ENCODE data around the gene SLC2A11. TPM values are rescaled to one million over a fixed set of nuclear protein-coding genes. Genes with fewer than 3 reads are reported as not detected.

SLC2A11 gene
- total RNA-seq, 1 experiment from 2014 or later, result 3.0 TPM

GRCh38 chr22:23826510-23827350 is 30.9 kb upstream of the SLC2A11 start:
- H3K27ac ChIP-seq, result peak overlapping the region; percentile 24; the same call in 1 of the 2 replicates
- no peaks in the 10 kb centered on the region for H3K27me3 ChIP-seq (replicated peaks)
- peak; percentile 39 to 55 for DNase-seq (ENCODE audit: low read depth in 1 of 2, low spot score in 2 of 2)
- peaks cover 40% of the 10 kb centered on the region for H3K4me1 ChIP-seq (replicated peaks)
- no peaks in the 10 kb centered on the region for H3K9me3 ChIP-seq (replicated peaks)
- H3K36me3 ChIP-seq, result peaks cover 86% of the 10 kb centered on the region
- no peak overlapping the region for H3K4me3 ChIP-seq

GRCh38 chr22:23827351-23827995 is 30.2 kb upstream of the SLC2A11 start:
- peaks cover 86% of the 10 kb centered on the region for H3K36me3 ChIP-seq
- no peak for DNase-seq (ENCODE audit: low read depth in 1 of 2, low spot score in 2 of 2)
- no peaks in the 10 kb centered on the region for H3K27me3 ChIP-seq (replicated peaks)
- no peaks in the 10 kb centered on the region for H3K9me3 ChIP-seq (replicated peaks)
- H3K27ac ChIP-seq, result no peak overlapping the region; the same call in 1 of the 2 replicates
- peaks cover 40% of the 10 kb centered on the region for H3K4me1 ChIP-seq (replicated peaks)
- no peak overlapping the region for H3K4me3 ChIP-seq

- Histone ChIP-seq H3K9me3 (replicated peaks) (no peaks in the 10 kb centered on the region), H3K27me3 (replicated peaks) (no peaks in the 10 kb centered on the region), H3K4me3 (no peak overlapping the region), H3K4me1 (replicated peaks) (peaks cover 40% of the 10 kb centered on the region), H3K27ac (no peak overlapping the region), H3K36me3 (peaks cover 88% of the 10 kb centered on the region)
- DNase-seq (ENCODE audit: low read depth in 1 of 2, low spot score in 2 of 2), result no peak
These were observed 28.6 kb upstream of the SLC2A11 start for GRCh38 chr22:23828800-23829680.

GRCh38 chr22:23829845-23830372 is 27.8 kb upstream of the SLC2A11 start:
- peak; percentile 56 to 65 for DNase-seq (ENCODE audit: low read depth in 1 of 2, low spot score in 2 of 2)
- H3K36me3 ChIP-seq, result peaks cover 85% of the 10 kb centered on the region
- no peak overlapping the region for H3K4me3 ChIP-seq
- no peaks in the 10 kb centered on the region for H3K9me3 ChIP-seq (replicated peaks)
- H3K27me3 ChIP-seq (replicated peaks), result no peaks in the 10 kb centered on the region
- H3K4me1 ChIP-seq (replicated peaks), result peaks cover 40% of the 10 kb centered on the region
- no peak overlapping the region for H3K27ac ChIP-seq

GRCh38 chr22:23831261-23831660 is 26.4 kb upstream of the SLC2A11 start:
- no peak for DNase-seq (ENCODE audit: low read depth in 1 of 2, low spot score in 2 of 2)
- peaks cover 85% of the 10 kb centered on the region for H3K36me3 ChIP-seq
- H3K27me3 ChIP-seq (replicated peaks), result no peaks in the 10 kb centered on the region
- no peak overlapping the region for H3K27ac ChIP-seq
- H3K9me3 ChIP-seq (replicated peaks), result no peaks in the 10 kb centered on the region
- H3K4me3 ChIP-seq, result no peak overlapping the region
- peaks cover 31% of the 10 kb centered on the region for H3K4me1 ChIP-seq (replicated peaks)

GRCh38 chr22:23831781-23832180 is 25.9 kb upstream of the SLC2A11 start:
- Histone ChIP-seq H3K9me3 (replicated peaks) (no peaks in the 10 kb centered on the region), H3K4me3 (no peak overlapping the region), H3K27me3 (replicated peaks) (no peaks in the 10 kb centered on the region), H3K27ac (no peak overlapping the region), H3K4me1 (replicated peaks) (peaks cover 25% of the 10 kb centered on the region), H3K36me3 (peaks cover 85% of the 10 kb centered on the region)
- DNase-seq (ENCODE audit: low read depth in 1 of 2, low spot score in 2 of 2), result no peak

- no peak overlapping the region for H3K4me3 ChIP-seq
- peaks cover 84% of the 10 kb centered on the region for H3K36me3 ChIP-seq
- H3K27ac ChIP-seq, result no peak overlapping the region
- no peaks in the 10 kb centered on the region for H3K27me3 ChIP-seq (replicated peaks)
- H3K9me3 ChIP-seq (replicated peaks), result no peaks in the 10 kb centered on the region
- peaks cover 19% of the 10 kb centered on the region for H3K4me1 ChIP-seq (replicated peaks)
- no peak for DNase-seq (ENCODE audit: low read depth in 1 of 2, low spot score in 2 of 2)
These were observed 25.3 kb upstream of the SLC2A11 start for GRCh38 chr22:23832226-23833016.

GRCh38 chr22:23833017-23833751 is 24.5 kb upstream of the SLC2A11 start:
- no peaks in the 10 kb centered on the region for H3K27me3 ChIP-seq (replicated peaks)
- H3K4me3 ChIP-seq, result no peak overlapping the region
- H3K27ac ChIP-seq, result no peak overlapping the region
- no peaks in the 10 kb centered on the region for H3K9me3 ChIP-seq (replicated peaks)
- peaks cover 19% of the 10 kb centered on the region for H3K4me1 ChIP-seq (replicated peaks)
- DNase-seq (ENCODE audit: low read depth in 1 of 2, low spot score in 2 of 2), result no peak
- peaks cover 84% of the 10 kb centered on the region for H3K36me3 ChIP-seq

- H3K36me3 ChIP-seq, result peaks cover 78% of the 10 kb centered on the region
- DNase-seq (ENCODE audit: low read depth in 1 of 2, low spot score in 2 of 2), result no peak
- H3K27ac ChIP-seq, result no peak overlapping the region
- no peak overlapping the region for H3K4me3 ChIP-seq
- no peaks in the 10 kb centered on the region; the same call in 1 of the 2 replicates for H3K9me3 ChIP-seq (replicated peaks)
- peaks cover 15% of the 10 kb centered on the region for H3K4me1 ChIP-seq (replicated peaks)
- no peaks in the 10 kb centered on the region for H3K27me3 ChIP-seq (replicated peaks)
These were observed 23.8 kb upstream of the SLC2A11 start for GRCh38 chr22:23833911-23834317.

- DNase-seq (ENCODE audit: low read depth in 1 of 2, low spot score in 2 of 2), result no peak
- H3K27me3 ChIP-seq (replicated peaks), result no peaks in the 10 kb centered on the region
- H3K4me3 ChIP-seq, result no peak overlapping the region
- peaks cover 73% of the 10 kb centered on the region for H3K36me3 ChIP-seq
- H3K4me1 ChIP-seq (replicated peaks), result peaks cover 10% of the 10 kb centered on the region
- no peaks in the 10 kb centered on the region; the same call in 1 of the 2 replicates for H3K9me3 ChIP-seq (replicated peaks)
- H3K27ac ChIP-seq, result no peak overlapping the region
These were observed 23.3 kb upstream of the SLC2A11 start for GRCh38 chr22:23834406-23834792.

- DNase-seq (ENCODE audit: low read depth in 1 of 2, low spot score in 2 of 2), result no peak
- no peak overlapping the region for H3K27ac ChIP-seq
- no peak overlapping the region for H3K4me3 ChIP-seq
- H3K4me1 ChIP-seq (replicated peaks), result peaks cover 5% of the 10 kb centered on the region
- H3K36me3 ChIP-seq, result peaks cover 73% of the 10 kb centered on the region
- H3K27me3 ChIP-seq (replicated peaks), result no peaks in the 10 kb centered on the region
- H3K9me3 ChIP-seq (replicated peaks), result no peaks in the 10 kb centered on the region; the same call in 1 of the 2 replicates
These were observed 22.7 kb upstream of the SLC2A11 start for GRCh38 chr22:23834793-23835483.

Measured in SJSA1 (cell line).